A673 (cell line): ENCODE data around the gene LENG8. TPM values are rescaled to one million over a fixed set of nuclear protein-coding genes. Genes with fewer than 3 reads are reported as not detected.

Source experiments
- BruUV-seq: library from RNA; stranded (reverse); fragments of 400-500 nt; replicated peaks from 2 replicates; lab custom pipeline; 2021; lab: Mats Ljungman, UMichigan
- CTCF ChIA-PET: fragments of 300-600 bp; sonication (Branson Sonifier 250); formaldehyde crosslinking; loops from one replicate; lab custom pipeline; 2022; ENCODE audit warnings: antibody characterized with exemption; lab: Charles Lee
- POLR2A ChIA-PET: fragments of 300-600 bp; sonication (Branson Sonifier 250); formaldehyde crosslinking; loops from one replicate; lab custom pipeline; 2022; ENCODE audit warnings: antibody characterized with exemption; ENCODE audit not compliant: low non-redundant PET; lab: Charles Lee
- DNase-seq: peaks from one replicate; pipeline ENCODE4 v3.0.0-alpha.2; 2015; ENCODE audit warnings: low spot score
- H3K27ac ChIP-seq: fragments of 200-600 bp; sonication (generic); 2 replicates; pipeline ENCODE4 v1.5.1; 2016; ENCODE audit warnings: mixed run types, low read depth, mild to moderate bottlenecking, mixed read lengths, antibody characterized with exemption, low read length; ENCODE audit not compliant: poor library complexity, severe bottlenecking
- H3K27me3 ChIP-seq: fragments of 200-600 bp; sonication (generic); replicated peaks from 2 replicates; pipeline ENCODE4 v1.6.1; 2017; ENCODE audit warnings: mixed run types, low read depth, mild to moderate bottlenecking, mixed read lengths, antibody characterized with exemption, low read length; ENCODE audit not compliant: insufficient read depth, poor library complexity
- H3K36me3 ChIP-seq: fragments of 200-600 bp; sonication (generic); 2 replicates; pipeline ENCODE4 v1.6.1; 2016; ENCODE audit warnings: mixed run types, mild to moderate bottlenecking, mixed read lengths, antibody characterized with exemption, low read length; ENCODE audit not compliant: insufficient read depth, poor library complexity, severe bottlenecking
- H3K4me1 ChIP-seq: fragments of 200-600 bp; sonication (generic); 2 replicates; pipeline ENCODE4 v1.6.1; 2017; ENCODE audit warnings: mixed run types, mild to moderate bottlenecking, mixed read lengths, antibody characterized with exemption, low read length; ENCODE audit not compliant: insufficient read depth, poor library complexity, severe bottlenecking
- H3K4me3 ChIP-seq: fragments of 200-600 bp; sonication (generic); 2 replicates; pipeline ENCODE4 v1.5.1; 2016; ENCODE audit warnings: low read depth, mixed run types, mild to moderate bottlenecking, mixed read lengths, low read length; ENCODE audit not compliant: poor library complexity, severe bottlenecking
- H3K9me3 ChIP-seq: fragments of 200-600 bp; sonication (generic); 2 replicates; pipeline ENCODE4 v1.6.1; 2016; ENCODE audit warnings: mixed run types, low read depth, mild to moderate bottlenecking, mixed read lengths, antibody characterized with exemption, low read length; ENCODE audit not compliant: poor library complexity, severe bottlenecking
- CTCF ChIP-seq: fragments of 300-800, 200-600 bp; sonication (generic); conservative IDR thresholded peaks from 2 replicates; pipeline ENCODE4 v1.5.1; 2017; ENCODE audit warnings: low read depth, mild to moderate bottlenecking, antibody characterized with exemption, low read length, moderate library complexity, mixed read lengths
- EZH2 ChIP-seq: fragments of 200-600 bp; sonication (generic); IDR thresholded peaks from 2 replicates; pipeline ENCODE4 v1.6.1; 2017; ENCODE audit warnings: borderline replicate concordance, low read depth, mild to moderate bottlenecking, mixed read lengths, antibody characterized with exemption, low read length; ENCODE audit not compliant: poor library complexity, severe bottlenecking
- intact Hi-C: fragments of 100-400 bp; cut with micrococcal nuclease; formaldehyde crosslinking; loops from one replicate; pipeline ENCODE4 v1.10.0; 2022; ENCODE audit not compliant: unreplicated experiment
- total RNA-seq: library from RNA; stranded (reverse); gene quantifications from 2 replicates; pipeline ENCODE4 v1.2.3, GENCODE V29; 2021

LENG8 gene
- total RNA-seq, 1 experiment from 2014 or later: 129 TPM

DNA sequence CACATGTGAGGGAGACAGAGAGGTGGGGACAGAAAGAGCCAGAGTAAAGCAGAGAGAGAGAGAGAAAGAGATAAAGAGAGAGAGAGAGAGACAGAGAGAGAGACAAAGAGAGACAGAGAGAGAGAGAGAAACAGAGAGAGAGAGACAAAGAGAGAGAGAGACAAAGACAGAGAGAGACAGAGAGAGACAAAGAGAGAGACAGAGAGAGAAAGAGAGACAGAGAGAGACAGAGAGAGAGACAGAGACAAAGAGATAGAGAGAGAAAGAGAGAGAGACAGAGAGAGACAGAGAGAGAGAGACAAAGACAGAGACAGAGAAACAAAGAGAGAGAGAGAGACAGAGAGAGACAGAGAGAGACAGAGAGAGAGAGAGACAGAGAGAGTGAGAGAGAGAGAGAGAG lies 38.0 kb upstream of the LENG8 start:
- no peak overlapping the region for H3K27ac ChIP-seq
- H3K4me1 ChIP-seq: no peaks in the 10 kb centered on the region
- DNase-seq: no peak
- H3K36me3 ChIP-seq: no peaks in the 10 kb centered on the region
- H3K27me3 ChIP-seq: peaks cover 12% of the 10 kb centered on the region
- intact Hi-C loops: no loop called here
- BruUV-seq: no TSS peak
- TF ChIP-seq CTCF: no peak
- TF ChIP-seq EZH2: no peak
- H3K4me3 ChIP-seq: no peak overlapping the region
- H3K9me3 ChIP-seq: no peaks in the 10 kb centered on the region
- ChIA-PET CTCF (no interaction called here), POLR2A (no interaction called here)

DNA sequence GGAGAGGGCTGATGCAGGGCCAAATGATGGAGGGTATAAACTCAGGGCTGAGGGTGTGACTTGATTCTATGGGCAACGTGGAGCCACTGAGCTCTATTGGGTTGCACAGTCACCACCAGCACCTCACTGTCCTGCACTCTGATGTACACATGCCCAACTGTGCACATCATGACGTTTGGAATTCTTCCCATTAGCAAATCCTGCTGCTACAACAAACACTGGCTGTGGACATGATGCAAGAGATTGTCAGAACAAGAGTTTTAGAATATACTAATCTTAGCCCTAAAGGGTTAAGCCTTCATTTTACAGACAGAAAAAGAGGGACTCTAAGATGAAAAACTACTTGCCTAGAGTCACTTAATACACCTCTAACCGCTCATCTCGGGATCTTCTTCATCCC lies 36.1 kb upstream of the LENG8 start:
- no TSS peak for BruUV-seq
- TF ChIP-seq CTCF (no peak), EZH2 (no peak)
- H3K27me3 ChIP-seq: peaks cover 20% of the 10 kb centered on the region
- no peaks in the 10 kb centered on the region for H3K9me3 ChIP-seq
- DNase-seq: no peak
- intact Hi-C loops: no loop called here
- H3K4me3 ChIP-seq: no peak overlapping the region
- no peak overlapping the region for H3K27ac ChIP-seq
- H3K36me3 ChIP-seq: no peaks in the 10 kb centered on the region
- POLR2A ChIA-PET: no interaction called here
- CTCF ChIA-PET: no interaction called here
- peaks cover 4% of the 10 kb centered on the region for H3K4me1 ChIP-seq

DNA sequence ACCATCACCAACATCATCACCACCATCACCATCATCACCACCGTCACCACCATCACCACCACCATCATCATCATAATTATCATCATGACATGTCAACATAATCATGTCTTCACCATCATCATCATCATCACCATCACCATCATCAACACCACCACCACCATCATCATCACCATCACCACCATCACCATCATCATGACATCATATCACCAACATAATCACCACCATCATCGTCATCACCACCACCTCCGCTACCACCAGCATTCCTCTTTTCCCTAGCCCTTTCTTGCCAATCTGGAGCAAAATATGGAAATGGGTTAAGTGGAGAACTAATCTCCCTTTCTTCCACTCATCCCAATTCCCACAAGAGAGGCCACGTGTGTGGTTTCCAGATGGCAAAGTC lies 34.8 kb upstream of the LENG8 start:
- Histone ChIP-seq H3K27me3 (peaks cover 20% of the 10 kb centered on the region), H3K4me3 (no peak overlapping the region), H3K4me1 (peaks cover 4% of the 10 kb centered on the region), H3K27ac (no peak overlapping the region), H3K36me3 (no peaks in the 10 kb centered on the region), H3K9me3 (no peaks in the 10 kb centered on the region)
- no TSS peak for BruUV-seq
- intact Hi-C loops: no loop called here
- TF ChIP-seq EZH2 (no peak), CTCF (no peak; the same call in 1 of the 2 replicates)
- ChIA-PET POLR2A (no interaction called here), CTCF (no interaction called here)
- DNase-seq: no peak
